Ascending aorta (tissue), 2 donors: ENCODE measurements around the gene PDGFB. TPM values are rescaled to one million over a fixed set of nuclear protein-coding genes. Genes with fewer than 3 reads are reported as not detected.

ENCODE experiments used
- DNase-seq, 2 donors: peaks; one replicate each; pipeline ENCODE4 v3.0.0-alpha.2; 2019; ENCODE audit warnings: low spot score in 2 of 2
- H3K27ac ChIP-seq, 2 donors: fragments of 200-600 bp; sonication (generic); one replicate each; pipeline ENCODE4 v1.5.1; 2016 to 2017; ENCODE audit warnings: mild to moderate bottlenecking in 1 of 2
- H3K27me3 ChIP-seq: fragments of 200-600 bp; sonication (generic); one replicate; pipeline ENCODE4 v1.5.1; 2017
- H3K36me3 ChIP-seq, 2 donors: fragments of 200-600 bp; sonication (generic); one replicate each; pipeline ENCODE4 v1.5.1; 2016
- H3K4me1 ChIP-seq, 2 donors: fragments of 200-600 bp; sonication (generic); one replicate each; pipeline ENCODE4 v1.5.1; 2016 to 2017; ENCODE audit warnings: mild to moderate bottlenecking in 1 of 2
- H3K4me3 ChIP-seq, 2 donors: fragments of 200-600 bp; sonication (generic); one replicate each; pipeline ENCODE4 v1.5.1; 2016 to 2017; ENCODE audit warnings: mild to moderate bottlenecking in 1 of 2
- H3K9me3 ChIP-seq, 2 donors: fragments of 200-600 bp; sonication (generic); one replicate each; pipeline ENCODE4 v1.5.1; 2016
- intact Hi-C: fragments of 100-400 bp; cut with DNase I; formaldehyde crosslinking; loops from one replicate; pipeline ENCODE4 v1.15.1; 2023
- total RNA-seq: library from RNA; depleted of rRNA; stranded (reverse); fragments of >200 nt; gene quantifications from one replicate; pipeline ENCODE4 v1.1.0, GENCODE V29; 2016
- TF ChIP-seq, protein P1 (sequence below), 3 experiments: fragments of 200-600 bp in 2 of 3; fragments of 450-650 bp in 1 of 3; sonication (generic) in 2 of 3; IDR thresholded peaks; one replicate each; pipeline ENCODE4 v1.5.1; 2016 to 2019; ENCODE audit warnings: antibody characterized with exemption in 3 of 3, mild to moderate bottlenecking in 1 of 3, moderate library complexity in 1 of 3

PDGFB gene
- total RNA-seq, 1 donor from 2014 or later, result 8.9 TPM

- Histone ChIP-seq H3K9me3 (peaks cover 0 to 5% of the 10 kb centered on the region in 2 donors), H3K4me3 (no peak overlapping the region), H3K4me1 (peaks cover 0 to 1% of the 10 kb centered on the region in 2 donors), H3K27me3 (no peaks in the 10 kb centered on the region), H3K27ac (no peak overlapping the region), H3K36me3 (no peaks in the 10 kb centered on the region)
- TF ChIP-seq, protein P1, sequence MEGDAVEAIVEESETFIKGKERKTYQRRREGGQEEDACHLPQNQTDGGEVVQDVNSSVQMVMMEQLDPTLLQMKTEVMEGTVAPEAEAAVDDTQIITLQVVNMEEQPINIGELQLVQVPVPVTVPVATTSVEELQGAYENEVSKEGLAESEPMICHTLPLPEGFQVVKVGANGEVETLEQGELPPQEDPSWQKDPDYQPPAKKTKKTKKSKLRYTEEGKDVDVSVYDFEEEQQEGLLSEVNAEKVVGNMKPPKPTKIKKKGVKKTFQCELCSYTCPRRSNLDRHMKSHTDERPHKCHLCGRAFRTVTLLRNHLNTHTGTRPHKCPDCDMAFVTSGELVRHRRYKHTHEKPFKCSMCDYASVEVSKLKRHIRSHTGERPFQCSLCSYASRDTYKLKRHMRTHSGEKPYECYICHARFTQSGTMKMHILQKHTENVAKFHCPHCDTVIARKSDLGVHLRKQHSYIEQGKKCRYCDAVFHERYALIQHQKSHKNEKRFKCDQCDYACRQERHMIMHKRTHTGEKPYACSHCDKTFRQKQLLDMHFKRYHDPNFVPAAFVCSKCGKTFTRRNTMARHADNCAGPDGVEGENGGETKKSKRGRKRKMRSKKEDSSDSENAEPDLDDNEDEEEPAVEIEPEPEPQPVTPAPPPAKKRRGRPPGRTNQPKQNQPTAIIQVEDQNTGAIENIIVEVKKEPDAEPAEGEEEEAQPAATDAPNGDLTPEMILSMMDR (IDR thresholded peaks at IDR 0.05), result no peak
- intact Hi-C loops, result no loop called here
- DNase-seq, result peak in 1 of 2 donors; percentile 44
These were observed 63.4 kb downstream of the PDGFB start for GRCh38 chr22:39181356-39181755.

DNA sequence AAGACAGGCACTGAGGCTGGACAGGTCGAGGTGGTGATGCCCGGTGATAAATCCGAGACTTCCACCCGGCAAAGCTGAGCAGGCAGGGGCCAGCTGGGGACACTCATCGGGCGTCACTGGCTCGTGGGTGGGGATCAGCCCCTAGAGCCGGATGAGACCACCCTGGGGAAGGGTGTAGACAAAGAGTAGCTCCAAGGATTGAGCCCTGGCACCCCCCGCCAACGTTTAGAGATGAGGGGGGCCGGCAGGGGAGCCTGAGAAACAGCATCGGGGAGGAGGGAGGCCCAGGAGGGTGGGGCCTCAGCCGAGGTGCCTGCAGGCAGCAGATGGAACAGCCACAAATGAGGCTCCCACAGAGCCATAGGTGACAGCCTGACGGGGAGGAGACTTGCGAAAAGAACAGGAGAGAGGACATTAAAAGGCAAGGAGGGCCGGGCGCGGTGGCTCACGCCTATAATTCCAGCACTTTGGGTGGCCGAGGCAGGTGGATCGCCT lies 64.9 kb downstream of the PDGFB start:
- H3K4me1 ChIP-seq, result peaks cover 12 to 16% of the 10 kb centered on the region in 2 donors
- no peaks in the 10 kb centered on the region for H3K36me3 ChIP-seq
- intact Hi-C loops, result loop anchor here (5.0 kb wide), 1 partner anchor 77 kb away; no protein-coding TSS in a partner anchor
- H3K27ac ChIP-seq, result no peak overlapping the region
- TF ChIP-seq, protein P1 (IDR thresholded peaks at IDR 0.05), result no peak
- H3K4me3 ChIP-seq, result no peak overlapping the region
- peak in 1 of 2 donors; percentile 45 for DNase-seq
- peaks cover 0 to 5% of the 10 kb centered on the region in 2 donors for H3K9me3 ChIP-seq
- H3K27me3 ChIP-seq, result no peaks in the 10 kb centered on the region

DNA sequence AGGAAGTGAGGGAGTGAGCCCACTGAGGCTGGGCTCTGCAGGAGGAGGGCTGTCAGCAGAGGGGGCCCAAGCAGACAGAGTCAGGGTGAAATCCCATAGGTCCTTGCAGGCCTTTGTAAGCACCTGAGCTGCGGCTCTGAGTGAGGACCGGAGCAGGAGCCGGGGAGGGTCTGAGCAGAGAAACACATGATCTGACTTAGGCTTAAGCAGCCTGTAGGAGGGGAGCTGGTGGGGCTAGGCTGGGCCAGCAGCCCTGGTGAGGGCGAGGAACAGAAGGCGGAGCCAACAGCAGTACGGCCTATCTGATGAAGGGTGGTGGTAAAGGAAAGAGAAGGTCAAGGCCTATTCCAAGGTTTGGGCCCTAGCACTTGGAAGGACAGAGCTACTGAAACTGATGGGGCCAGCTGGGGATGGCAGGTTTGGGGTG lies 65.4 kb downstream of the PDGFB start:
- no peaks in the 10 kb centered on the region for H3K36me3 ChIP-seq
- peaks cover 0 to 5% of the 10 kb centered on the region in 2 donors for H3K9me3 ChIP-seq
- no peak overlapping the region for H3K27ac ChIP-seq
- no peak overlapping the region for H3K4me3 ChIP-seq
- no peaks in the 10 kb centered on the region for H3K27me3 ChIP-seq
- DNase-seq, result peak in 1 of 2 donors; percentile 55
- H3K4me1 ChIP-seq, result peaks cover 16 to 21% of the 10 kb centered on the region in 2 donors
- intact Hi-C loops, result loop anchor here (5.0 kb wide), 1 partner anchor 78 kb away; no protein-coding TSS in a partner anchor
- TF ChIP-seq, protein P1 (IDR thresholded peaks at IDR 0.05), result no peak

GRCh38 chr22:39178206-39179111 lies 66.3 kb downstream of the PDGFB start:
- Histone ChIP-seq H3K4me1 (peaks cover 22 to 28% of the 10 kb centered on the region in 2 donors), H3K36me3 (no peaks in the 10 kb centered on the region), H3K27me3 (no peaks in the 10 kb centered on the region), H3K9me3 (peaks cover 0 to 5% of the 10 kb centered on the region in 2 donors), H3K4me3 (no peak overlapping the region), H3K27ac (peak overlapping the region; percentile 32 to 56)
- intact Hi-C loops, result loop anchor here (5.0 kb wide), 1 partner anchor 79 kb away; no protein-coding TSS in a partner anchor
- TF ChIP-seq, protein P1 (IDR thresholded peaks at IDR 0.05), result no peak
- DNase-seq, result peak in 1 of 2 donors; percentile 56

DNA sequence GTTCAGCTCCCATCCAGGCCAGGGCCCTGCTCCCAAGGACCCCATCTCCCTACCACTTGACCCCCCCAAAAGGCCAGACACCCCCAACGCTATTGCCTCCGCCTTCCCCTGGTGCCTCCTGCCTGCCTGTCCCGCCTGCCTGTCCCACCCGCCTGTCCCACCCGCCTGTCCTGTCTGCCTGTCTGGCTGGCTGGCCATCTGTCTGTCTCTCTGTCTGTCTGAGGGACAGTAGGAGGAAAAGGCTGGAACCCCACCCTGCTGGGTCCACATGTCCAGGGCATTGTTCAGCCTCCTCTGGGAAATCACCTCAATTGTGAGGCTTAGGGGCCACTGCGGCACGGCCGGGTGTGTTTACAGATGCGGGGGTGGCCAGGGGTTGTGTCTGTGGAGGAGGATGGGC lies 67.0 kb downstream of the PDGFB start:
- peak overlapping the region; percentile 32 to 56 for H3K27ac ChIP-seq
- H3K4me1 ChIP-seq, result peaks cover 22 to 28% of the 10 kb centered on the region in 2 donors
- no peak overlapping the region for H3K4me3 ChIP-seq
- intact Hi-C loops, result loop anchor here (5.0 kb wide), 1 partner anchor 80 kb away; no protein-coding TSS in a partner anchor
- no peaks in the 10 kb centered on the region for H3K36me3 ChIP-seq
- peaks cover 0 to 5% of the 10 kb centered on the region in 2 donors for H3K9me3 ChIP-seq
- no peaks in the 10 kb centered on the region for H3K27me3 ChIP-seq
- peak in 1 of 2 donors; percentile 51 for DNase-seq
- TF ChIP-seq, protein P1 (IDR thresholded peaks at IDR 0.05), result no peak
